Activated CD4-positive, alpha-beta T cell treated with anti-CD3 and anti-CD28 coated beads, Interleukin-2, amount 10 ng/mL, durations not matched to agents 24 days and 14 days (primary cell): ENCODE data around the gene TOP3B. TPM values are rescaled to one million over a fixed set of nuclear protein-coding genes. Genes with fewer than 3 reads are reported as not detected.

Experiments
- DNase-seq: peaks from one replicate; pipeline ENCODE4 v3.0.0; 2022
- H3K27ac Mint-ChIP-seq: one replicate; pipeline ENCODE4 v1.8.0; 2022; ENCODE audit warnings: mild to moderate bottlenecking, mixed read lengths
- H3K27me3 Mint-ChIP-seq: one replicate; pipeline ENCODE4 v1.8.0; 2022; ENCODE audit warnings: mixed read lengths
- H3K36me3 Mint-ChIP-seq: one replicate; pipeline ENCODE4 v1.8.0; 2022; ENCODE audit warnings: low read depth, mild to moderate bottlenecking, mixed read lengths
- H3K4me1 Mint-ChIP-seq: one replicate; pipeline ENCODE4 v1.8.0; 2021; ENCODE audit warnings: mixed read lengths
- H3K4me3 Mint-ChIP-seq: one replicate; pipeline ENCODE4 v1.8.0; 2022; ENCODE audit warnings: mild to moderate bottlenecking, moderate library complexity, mixed read lengths
- H3K9me3 Mint-ChIP-seq: one replicate; pipeline ENCODE4 v1.8.0; 2021; ENCODE audit warnings: mixed read lengths
- intact Hi-C: fragments of 100-400 bp; cut with micrococcal nuclease; formaldehyde crosslinking; loops from one replicate; pipeline ENCODE4 v1.15.1; 2023
- total RNA-seq: library from RNA; stranded (reverse); gene quantifications from 2 replicates; pipeline ENCODE4 v1.2.3, GENCODE V29; 2022

TOP3B gene
- total RNA-seq, 1 donor from 2014 or later, result 48.6 TPM

DNA sequence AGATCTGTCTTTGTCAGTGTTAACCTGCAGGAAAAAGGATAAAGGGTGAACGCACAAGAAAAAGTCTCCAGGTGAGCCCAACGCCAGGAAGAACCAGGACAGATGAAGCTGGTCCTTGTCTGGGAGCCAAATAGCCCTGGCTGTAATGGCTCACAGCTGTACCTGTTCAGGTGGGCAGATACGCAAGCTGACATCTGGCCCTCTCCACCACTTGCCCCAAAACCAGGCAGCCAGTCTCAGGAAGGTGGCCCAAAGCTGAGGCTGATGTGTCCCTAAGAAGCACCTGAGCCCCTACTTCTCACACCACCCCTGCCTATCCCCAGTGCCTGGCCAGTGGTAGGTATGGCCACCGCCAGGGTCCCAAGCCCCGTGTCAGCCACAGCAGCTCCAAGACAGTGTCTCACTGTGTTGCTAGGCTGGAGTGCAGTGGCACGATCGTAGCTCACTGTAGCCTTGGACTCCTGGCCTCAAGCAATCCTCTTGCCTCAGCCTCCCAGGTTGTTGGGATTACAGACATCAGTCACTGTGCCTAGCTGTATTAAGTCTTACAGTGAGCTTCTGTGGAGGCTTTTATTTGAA lies 14.8 kb downstream of the TOP3B start:
- Mint-ChIP-seq H3K27ac (no peak overlapping the region), H3K4me1 (no peaks in the 10 kb centered on the region), H3K36me3 (peaks cover 46% of the 10 kb centered on the region), H3K4me3 (no peak overlapping the region), H3K27me3 (no peaks in the 10 kb centered on the region), H3K9me3 (no peaks in the 10 kb centered on the region)
- no peak for DNase-seq
- intact Hi-C loops, result no loop called here

- intact Hi-C loops, result no loop called here
- no peak for DNase-seq
- Mint-ChIP-seq H3K9me3 (no peaks in the 10 kb centered on the region), H3K36me3 (peaks cover 45% of the 10 kb centered on the region), H3K4me1 (no peaks in the 10 kb centered on the region), H3K27ac (no peak overlapping the region), H3K4me3 (no peak overlapping the region), H3K27me3 (no peaks in the 10 kb centered on the region)
Observed at GRCh38 chr22:21966643-21967516, 15.7 kb downstream of the TOP3B start.

DNA sequence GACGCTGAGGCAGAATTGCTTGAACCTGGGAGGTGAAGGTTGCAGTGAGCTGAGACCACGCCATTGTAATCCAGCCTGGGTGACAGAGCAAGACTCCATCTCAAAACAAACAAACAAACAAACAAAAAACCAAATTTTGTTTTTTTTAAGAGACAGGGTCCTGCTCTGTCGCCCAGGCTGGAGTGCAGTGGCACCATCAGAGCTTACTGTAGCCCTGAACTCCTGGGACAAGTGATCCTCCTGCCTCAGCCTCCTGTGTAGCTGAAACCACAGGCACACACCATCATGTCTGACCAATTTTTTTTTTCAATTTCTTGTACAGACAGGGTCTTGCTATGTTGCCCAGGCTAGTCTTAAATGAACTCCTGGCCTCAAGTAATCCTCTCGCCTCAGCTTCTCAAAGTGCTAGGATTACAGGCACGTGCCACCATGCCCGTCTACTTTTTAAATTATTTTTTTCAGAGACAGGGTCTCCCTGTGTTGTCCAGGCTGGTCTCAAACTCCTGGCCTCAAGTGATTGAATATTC lies 16.8 kb downstream of the TOP3B start:
- peaks cover 39% of the 10 kb centered on the region for H3K36me3 Mint-ChIP-seq
- H3K4me1 Mint-ChIP-seq, result no peaks in the 10 kb centered on the region
- no peak overlapping the region for H3K4me3 Mint-ChIP-seq
- no peak for DNase-seq
- intact Hi-C loops, result no loop called here
- H3K9me3 Mint-ChIP-seq, result no peaks in the 10 kb centered on the region
- no peak overlapping the region for H3K27ac Mint-ChIP-seq
- H3K27me3 Mint-ChIP-seq, result no peaks in the 10 kb centered on the region

DNA sequence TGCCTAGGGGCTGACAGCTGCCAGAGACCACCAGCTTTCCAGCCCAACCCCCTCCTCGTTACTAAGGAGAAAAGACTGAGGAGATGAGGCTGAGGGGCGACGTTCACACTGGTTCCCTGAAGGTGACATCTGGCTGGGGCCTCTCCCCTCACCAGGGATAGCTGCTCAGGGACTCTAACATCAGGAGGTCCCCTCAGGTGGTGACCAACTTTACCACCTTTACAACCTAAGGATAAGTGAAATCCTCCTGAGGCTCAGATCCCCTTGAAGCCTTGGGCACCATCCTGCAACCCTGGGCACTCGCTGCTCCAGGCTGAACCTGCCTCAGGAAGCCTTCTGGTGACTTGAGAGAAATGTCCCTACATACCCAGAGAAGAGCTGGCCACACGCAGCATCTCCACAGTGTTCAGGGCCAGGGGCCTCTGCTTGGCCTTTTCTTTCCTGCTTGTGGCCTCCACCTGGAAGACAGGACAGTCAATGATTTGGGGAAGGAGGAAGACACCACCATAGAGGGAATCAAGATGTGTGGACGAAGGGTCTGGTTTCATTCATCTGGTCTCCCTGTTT lies 17.6 kb downstream of the TOP3B start:
- Mint-ChIP-seq H3K9me3 (no peaks in the 10 kb centered on the region), H3K4me3 (no peak overlapping the region)
- intact Hi-C loops, result no loop called here

DNA sequence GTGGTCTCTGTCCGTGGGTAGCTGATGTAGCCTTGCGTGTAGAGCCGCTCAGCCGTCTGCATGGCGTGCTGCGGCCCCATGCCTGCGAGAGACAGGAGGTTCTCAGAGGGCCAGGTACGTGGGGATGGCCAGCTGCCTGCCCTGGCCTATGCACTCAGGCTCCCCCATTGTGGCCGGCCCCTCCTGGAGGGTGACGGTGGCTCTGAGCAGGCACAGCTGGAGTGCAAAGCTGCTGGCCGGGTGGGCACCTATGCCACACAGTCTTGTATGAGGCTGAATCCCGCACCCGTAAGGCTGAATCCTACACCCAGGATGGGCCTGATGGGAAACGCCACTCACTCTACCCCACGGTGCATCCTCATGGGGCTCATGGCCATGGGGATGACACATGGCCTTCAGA lies 18.4 kb downstream of the TOP3B start:
- no peaks in the 10 kb centered on the region for H3K4me1 Mint-ChIP-seq
- no peak overlapping the region for H3K27ac Mint-ChIP-seq
- intact Hi-C loops, result no loop called here
- H3K27me3 Mint-ChIP-seq, result no peaks in the 10 kb centered on the region
- H3K9me3 Mint-ChIP-seq, result no peaks in the 10 kb centered on the region
- DNase-seq, result no peak
- H3K36me3 Mint-ChIP-seq, result peaks cover 32% of the 10 kb centered on the region
- H3K4me3 Mint-ChIP-seq, result no peak overlapping the region

More for the DNA sequence above, 17.6 kb downstream of the TOP3B start:
- H3K4me1 Mint-ChIP-seq, result no peaks in the 10 kb centered on the region
- H3K36me3 Mint-ChIP-seq, result peaks cover 33% of the 10 kb centered on the region
- H3K27me3 Mint-ChIP-seq, result no peaks in the 10 kb centered on the region
- no peak overlapping the region for H3K27ac Mint-ChIP-seq
- DNase-seq, result no peak

GRCh38 chr22:21963790-21964211 lies 18.8 kb downstream of the TOP3B start:
- no peaks in the 10 kb centered on the region for H3K27me3 Mint-ChIP-seq
- H3K4me3 Mint-ChIP-seq, result no peak overlapping the region
- no peaks in the 10 kb centered on the region for H3K4me1 Mint-ChIP-seq
- H3K27ac Mint-ChIP-seq, result no peak overlapping the region
- no peaks in the 10 kb centered on the region for H3K9me3 Mint-ChIP-seq
- intact Hi-C loops, result no loop called here
- H3K36me3 Mint-ChIP-seq, result peaks cover 32% of the 10 kb centered on the region
- no peak for DNase-seq

- no peak overlapping the region for H3K4me3 Mint-ChIP-seq
- no peaks in the 10 kb centered on the region for H3K27me3 Mint-ChIP-seq
- no peaks in the 10 kb centered on the region for H3K9me3 Mint-ChIP-seq
- no peak for DNase-seq
- intact Hi-C loops, result no loop called here
- no peak overlapping the region for H3K27ac Mint-ChIP-seq
- no peaks in the 10 kb centered on the region for H3K4me1 Mint-ChIP-seq
- H3K36me3 Mint-ChIP-seq, result peaks cover 27% of the 10 kb centered on the region
Observed at GRCh38 chr22:21963286-21963685, 19.3 kb downstream of the TOP3B start.

- Mint-ChIP-seq H3K4me3 (no peak overlapping the region), H3K27me3 (no peaks in the 10 kb centered on the region), H3K4me1 (no peaks in the 10 kb centered on the region), H3K36me3 (peaks cover 25% of the 10 kb centered on the region), H3K27ac (no peak overlapping the region), H3K9me3 (no peaks in the 10 kb centered on the region)
- no peak for DNase-seq
- intact Hi-C loops, result no loop called here
Observed at GRCh38 chr22:21962655-21962949, 20.0 kb downstream of the TOP3B start.

DNA sequence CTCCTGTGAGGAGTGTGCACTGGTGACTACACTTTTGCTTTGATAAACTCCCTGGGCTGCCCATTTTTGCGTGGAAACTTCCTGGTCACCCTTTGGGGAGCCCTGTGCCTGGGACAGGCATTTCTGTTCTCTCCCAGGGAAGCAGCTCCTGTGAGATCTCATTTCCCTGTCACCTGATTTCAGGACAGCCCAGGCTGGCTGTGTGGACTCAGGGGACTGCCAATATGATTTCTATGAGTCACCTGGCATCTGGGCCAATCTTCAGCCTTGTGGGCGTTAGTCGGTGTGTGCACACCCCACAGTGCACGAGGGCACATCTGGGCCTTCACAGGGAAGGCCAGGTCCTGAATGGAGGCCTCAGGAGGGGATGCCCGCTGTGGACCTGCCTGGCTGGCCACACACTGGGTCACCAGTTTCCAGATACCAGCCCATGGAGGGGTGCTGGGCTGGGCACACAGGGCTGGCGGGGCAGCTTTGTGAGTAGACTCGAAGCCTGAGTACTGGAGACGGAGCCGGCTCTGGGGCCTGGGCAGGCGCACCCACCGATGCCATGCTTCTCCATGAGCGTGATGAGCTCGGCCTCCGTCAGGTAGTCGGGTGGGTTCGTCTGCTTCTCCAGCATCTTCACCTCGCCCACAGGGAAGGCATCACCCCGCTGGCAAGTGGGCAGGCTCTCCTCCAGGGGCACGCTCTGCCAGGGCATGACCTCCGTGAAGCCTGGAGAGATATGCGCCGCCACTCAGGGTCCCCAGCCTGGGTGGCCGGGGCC lies 20.5 kb downstream of the TOP3B start:
- DNase-seq, result no peak
- Mint-ChIP-seq H3K9me3 (no peaks in the 10 kb centered on the region), H3K36me3 (peaks cover 20% of the 10 kb centered on the region), H3K27me3 (no peaks in the 10 kb centered on the region), H3K27ac (no peak overlapping the region), H3K4me3 (no peak overlapping the region), H3K4me1 (no peaks in the 10 kb centered on the region)
- intact Hi-C loops, result no loop called here

- Mint-ChIP-seq H3K36me3 (peaks cover 17% of the 10 kb centered on the region), H3K4me1 (no peaks in the 10 kb centered on the region), H3K4me3 (no peak overlapping the region), H3K27me3 (no peaks in the 10 kb centered on the region), H3K27ac (no peak overlapping the region), H3K9me3 (no peaks in the 10 kb centered on the region)
- intact Hi-C loops, result no loop called here
- no peak for DNase-seq
Observed at GRCh38 chr22:21961127-21961867, 21.3 kb downstream of the TOP3B start.

DNA sequence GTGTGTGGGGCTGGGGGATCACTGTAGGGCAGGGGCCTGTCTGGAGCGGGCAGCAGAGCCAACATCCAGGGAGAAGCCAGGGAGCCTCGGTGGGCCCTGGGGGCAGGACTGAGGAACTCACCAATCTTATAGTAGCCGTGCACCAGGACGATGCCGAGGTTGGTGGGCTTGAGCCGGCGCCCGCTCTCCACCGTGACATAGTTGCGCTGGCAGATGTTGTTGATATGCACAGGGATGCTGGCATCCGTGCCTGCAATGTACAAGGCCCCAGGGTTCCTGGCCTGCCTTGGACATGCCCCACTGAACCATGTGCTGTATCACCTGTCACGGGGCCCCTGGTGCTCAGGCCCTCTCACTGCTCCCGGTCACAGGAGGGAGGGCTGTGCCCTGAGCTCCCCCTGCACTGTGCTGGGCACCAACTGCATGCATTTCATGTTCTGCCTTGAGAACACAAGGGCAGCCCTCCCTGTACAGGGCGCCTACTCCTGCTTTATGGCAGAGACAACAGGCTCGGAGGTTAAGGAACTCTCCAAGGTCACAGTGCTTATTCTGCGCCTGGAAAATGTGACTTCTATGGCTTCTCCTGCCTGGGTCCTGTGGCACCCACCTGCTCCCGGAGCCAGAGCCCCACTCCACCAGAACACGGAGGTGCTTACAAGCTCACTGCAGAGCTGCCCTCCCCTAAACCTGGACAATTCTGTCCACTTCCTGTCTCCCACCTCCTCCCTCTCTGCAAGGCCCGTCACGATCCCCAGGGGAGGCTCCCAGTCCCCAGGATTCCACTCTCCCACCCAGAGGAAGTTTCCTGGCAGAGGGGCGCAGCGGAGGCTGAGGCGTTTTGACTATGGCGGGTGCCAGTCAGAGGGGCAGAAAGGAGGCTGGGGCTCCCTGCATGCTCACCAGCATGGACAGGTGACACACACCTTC lies 22.1 kb downstream of the TOP3B start:
- Mint-ChIP-seq H3K9me3 (no peaks in the 10 kb centered on the region), H3K27me3 (no peaks in the 10 kb centered on the region), H3K27ac (no peak overlapping the region), H3K36me3 (peaks cover 14% of the 10 kb centered on the region), H3K4me1 (no peaks in the 10 kb centered on the region), H3K4me3 (no peak overlapping the region)
- no peak for DNase-seq
- intact Hi-C loops, result no loop called here

DNA sequence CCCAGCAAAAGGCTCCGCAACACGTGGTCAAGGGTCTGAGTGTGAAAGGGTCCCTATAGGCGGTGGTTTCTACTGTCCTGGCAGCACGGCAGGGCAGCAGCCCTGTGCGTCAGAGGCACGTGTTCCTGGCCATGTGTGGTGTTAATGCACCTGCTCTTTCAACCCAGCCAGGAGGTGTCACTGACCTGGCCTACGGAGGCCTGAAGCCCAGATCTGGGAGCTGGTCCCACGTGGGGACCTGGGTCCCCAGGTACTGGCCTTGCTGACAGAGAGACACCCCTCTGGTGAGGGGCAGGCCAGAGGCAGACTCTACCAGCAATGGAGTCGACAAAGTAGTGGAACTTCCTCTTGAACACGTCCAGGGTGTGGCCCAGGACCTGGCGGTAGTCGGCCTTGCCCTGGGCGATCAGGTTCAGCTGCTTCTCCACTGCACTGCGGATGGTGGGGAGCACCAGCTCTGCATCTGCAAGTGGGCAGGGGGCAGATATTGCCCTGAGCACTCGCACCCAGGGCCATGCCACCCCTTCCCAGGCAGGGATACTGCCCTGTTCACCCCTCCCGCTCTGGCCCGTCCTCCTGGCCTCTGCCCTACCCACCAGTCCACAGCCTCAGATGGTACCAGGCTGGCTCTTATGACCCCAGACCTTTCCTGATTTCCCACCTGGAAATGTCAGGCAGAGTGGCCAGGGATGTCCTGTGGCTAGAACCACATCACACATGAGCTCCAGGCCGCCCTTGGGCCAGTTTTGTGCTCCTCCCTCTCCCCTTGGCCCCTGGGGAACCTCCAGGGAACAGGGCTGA lies 23.1 kb downstream of the TOP3B start:
- Mint-ChIP-seq H3K36me3 (peaks cover 12% of the 10 kb centered on the region), H3K27ac (no peak overlapping the region), H3K27me3 (no peaks in the 10 kb centered on the region), H3K9me3 (no peaks in the 10 kb centered on the region), H3K4me3 (no peak overlapping the region), H3K4me1 (no peaks in the 10 kb centered on the region)
- DNase-seq, result no peak
- intact Hi-C loops, result no loop called here
